ENCODE measurements around the gene NOX4.
"Not testable (repeated sequence)": the region's sequence is repeated elsewhere in the genome, so short reads cannot be mapped to it uniquely, and the experiment has no call there.

NOX4 gene

DNA sequence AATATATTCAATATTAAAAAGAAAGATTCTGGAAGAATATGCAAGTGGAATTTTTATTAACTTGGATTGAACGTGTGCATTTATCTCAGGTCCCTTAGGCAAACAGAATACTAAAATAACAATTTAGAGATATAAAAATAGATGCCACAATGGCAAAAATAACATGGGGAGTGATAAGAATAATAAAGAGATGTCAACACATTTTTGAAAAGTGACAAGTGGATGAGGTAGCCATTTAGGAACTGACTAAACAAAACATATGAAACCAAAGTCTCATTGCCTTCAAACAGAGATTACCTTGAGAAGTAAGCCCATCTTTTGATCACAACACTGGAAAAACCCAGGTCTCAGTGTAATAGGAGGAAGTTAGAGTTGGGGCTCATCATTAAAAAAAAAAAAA is 112.2 kb downstream of the NOX4 start:
- not testable (repeated sequence) for H3F3A ChIP-seq (ENCODE audit: control insufficient read depth, insufficient read depth); H3K79me2 ChIP-seq (ENCODE audit: control insufficient read depth, low read length); H3K27ac ChIP-seq (ENCODE audit: low read depth, low read length); H3K36me3 ChIP-seq (ENCODE audit: control insufficient read depth, low read length); H4K20me1 ChIP-seq (ENCODE audit: control insufficient read depth, insufficient read depth, low read depth, low read length); H3K4me3 ChIP-seq (ENCODE audit: low read length); H3K4me2 ChIP-seq (ENCODE audit: low read length); H3K4me1 ChIP-seq (ENCODE audit: control insufficient read depth, low read length); H3K27me3 ChIP-seq (ENCODE audit: control insufficient read depth, low read length); H3K9me2 ChIP-seq (replicated peaks; ENCODE audit: control insufficient read depth, low read length); H3K9me3 ChIP-seq (ENCODE audit: control insufficient read depth, insufficient read depth, low read length)

DNA sequence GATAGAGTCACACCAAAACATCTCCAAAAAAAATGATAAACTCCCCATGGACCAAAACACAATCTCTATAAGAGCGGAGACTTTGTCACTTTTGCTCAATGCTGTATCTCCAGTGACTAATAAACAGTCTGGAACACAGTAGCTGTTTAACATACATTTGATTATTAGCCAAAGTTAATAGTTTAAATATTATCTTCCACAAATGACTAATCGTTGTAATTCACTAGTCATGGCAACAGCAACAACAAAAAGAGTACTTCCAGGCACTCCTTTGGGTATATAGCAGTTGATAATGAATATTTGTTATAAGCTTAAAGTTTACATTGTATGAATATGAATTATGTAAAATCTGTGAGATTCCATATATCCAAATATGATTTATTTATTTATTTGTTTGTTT is 121.8 kb downstream of the NOX4 start:
- not testable (repeated sequence) for H3K79me2 ChIP-seq (ENCODE audit: control insufficient read depth, low read length); H3K4me2 ChIP-seq (ENCODE audit: low read length); H3K4me1 ChIP-seq (ENCODE audit: control insufficient read depth, low read length); H3K36me3 ChIP-seq (ENCODE audit: control insufficient read depth, low read length); H3K27ac ChIP-seq (ENCODE audit: low read depth, low read length); H3K4me3 ChIP-seq (ENCODE audit: low read length); H3K9me3 ChIP-seq (ENCODE audit: control insufficient read depth, insufficient read depth, low read length); H3K27me3 ChIP-seq (ENCODE audit: control insufficient read depth, low read length); H3K9me2 ChIP-seq (replicated peaks; ENCODE audit: control insufficient read depth, low read length); H3F3A ChIP-seq (ENCODE audit: control insufficient read depth, insufficient read depth); H4K20me1 ChIP-seq (ENCODE audit: control insufficient read depth, insufficient read depth, low read depth, low read length)

DNA sequence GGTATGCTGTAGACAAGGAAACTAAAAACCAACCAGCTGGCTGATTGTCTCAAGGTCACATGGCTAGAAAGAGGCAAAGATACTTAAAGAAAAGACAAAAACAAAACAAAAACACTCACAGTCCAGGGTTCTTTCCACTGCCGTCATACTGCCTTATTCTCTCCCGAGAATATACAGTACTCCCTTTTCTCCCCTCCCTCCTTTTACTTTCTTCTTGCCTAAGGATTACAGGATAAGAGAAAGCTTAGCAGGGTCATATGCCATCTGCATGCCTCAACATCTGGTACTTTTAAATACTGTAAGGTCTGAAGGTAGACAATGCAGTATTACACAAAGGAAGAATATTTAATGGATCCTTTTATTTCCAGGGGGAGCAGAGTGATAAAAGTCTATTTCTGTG is 126.3 kb downstream of the NOX4 start:
- H3K27me3 ChIP-seq (ENCODE audit: control insufficient read depth, low read length); H3K4me1 ChIP-seq (ENCODE audit: control insufficient read depth, low read length); H3K9me2 ChIP-seq (replicated peaks; ENCODE audit: control insufficient read depth, low read length); H3F3A ChIP-seq (ENCODE audit: control insufficient read depth, insufficient read depth); H3K4me2 ChIP-seq (ENCODE audit: low read length); H3K27ac ChIP-seq (ENCODE audit: low read depth, low read length); H3K79me2 ChIP-seq (ENCODE audit: control insufficient read depth, low read length); H4K20me1 ChIP-seq (ENCODE audit: control insufficient read depth, insufficient read depth, low read depth, low read length); H3K36me3 ChIP-seq (ENCODE audit: control insufficient read depth, low read length); H3K4me3 ChIP-seq (ENCODE audit: low read length); H3K9me3 ChIP-seq (ENCODE audit: control insufficient read depth, insufficient read depth, low read length): not testable (repeated sequence)

DNA sequence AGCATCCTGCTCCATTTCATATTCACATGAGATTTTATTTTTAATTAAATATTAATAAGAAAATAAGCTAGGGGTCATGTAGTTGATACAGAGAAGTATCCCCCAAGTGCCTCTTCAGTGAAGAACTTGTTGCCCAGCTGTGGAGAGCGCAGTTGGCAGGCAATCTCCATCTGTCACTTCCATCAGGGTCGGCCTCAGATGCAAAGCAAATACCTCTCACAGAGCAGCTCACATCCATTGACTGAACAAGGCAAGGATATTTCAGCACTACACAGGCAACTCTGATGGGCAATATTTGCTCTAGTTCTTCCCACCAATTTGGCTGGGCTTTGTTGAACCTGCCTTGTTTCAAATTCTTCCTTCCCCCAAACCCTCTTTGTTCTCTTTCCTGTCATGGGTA is 129.4 kb downstream of the NOX4 start:
- H3K27ac ChIP-seq (ENCODE audit: low read depth, low read length), result no peak overlapping the region
- no peaks in the 10 kb centered on the region for H3F3A ChIP-seq (ENCODE audit: control insufficient read depth, insufficient read depth)
- no peaks in the 10 kb centered on the region for H3K9me3 ChIP-seq (ENCODE audit: control insufficient read depth, insufficient read depth, low read length)
- no peak overlapping the region for H3K4me3 ChIP-seq (ENCODE audit: low read length)
- H4K20me1 ChIP-seq (ENCODE audit: control insufficient read depth, insufficient read depth, low read depth, low read length), result no peaks in the 10 kb centered on the region
- H3K27me3 ChIP-seq (ENCODE audit: control insufficient read depth, low read length), result no peaks in the 10 kb centered on the region
- TF ChIP-seq EZH2phosphoT487 (IDR thresholded peaks at IDR 0.05; ENCODE audit: borderline replicate concordance, low read length), result no peak
- TF ChIP-seq, protein P1, sequence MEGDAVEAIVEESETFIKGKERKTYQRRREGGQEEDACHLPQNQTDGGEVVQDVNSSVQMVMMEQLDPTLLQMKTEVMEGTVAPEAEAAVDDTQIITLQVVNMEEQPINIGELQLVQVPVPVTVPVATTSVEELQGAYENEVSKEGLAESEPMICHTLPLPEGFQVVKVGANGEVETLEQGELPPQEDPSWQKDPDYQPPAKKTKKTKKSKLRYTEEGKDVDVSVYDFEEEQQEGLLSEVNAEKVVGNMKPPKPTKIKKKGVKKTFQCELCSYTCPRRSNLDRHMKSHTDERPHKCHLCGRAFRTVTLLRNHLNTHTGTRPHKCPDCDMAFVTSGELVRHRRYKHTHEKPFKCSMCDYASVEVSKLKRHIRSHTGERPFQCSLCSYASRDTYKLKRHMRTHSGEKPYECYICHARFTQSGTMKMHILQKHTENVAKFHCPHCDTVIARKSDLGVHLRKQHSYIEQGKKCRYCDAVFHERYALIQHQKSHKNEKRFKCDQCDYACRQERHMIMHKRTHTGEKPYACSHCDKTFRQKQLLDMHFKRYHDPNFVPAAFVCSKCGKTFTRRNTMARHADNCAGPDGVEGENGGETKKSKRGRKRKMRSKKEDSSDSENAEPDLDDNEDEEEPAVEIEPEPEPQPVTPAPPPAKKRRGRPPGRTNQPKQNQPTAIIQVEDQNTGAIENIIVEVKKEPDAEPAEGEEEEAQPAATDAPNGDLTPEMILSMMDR (IDR thresholded peaks at IDR 0.05; ENCODE audit: low read depth, low read length, poor library complexity, severe bottlenecking), result no peak
- no peaks in the 10 kb centered on the region for H3K36me3 ChIP-seq (ENCODE audit: control insufficient read depth, low read length)
- H3K79me2 ChIP-seq (ENCODE audit: control insufficient read depth, low read length), result no peaks in the 10 kb centered on the region
- no peaks in the 10 kb centered on the region for H3K4me1 ChIP-seq (ENCODE audit: control insufficient read depth, low read length)
- H3K4me2 ChIP-seq (ENCODE audit: low read length), result no peak overlapping the region
- H3K9me2 ChIP-seq (replicated peaks; ENCODE audit: control insufficient read depth, low read length), result no peaks in the 10 kb centered on the region

DNA sequence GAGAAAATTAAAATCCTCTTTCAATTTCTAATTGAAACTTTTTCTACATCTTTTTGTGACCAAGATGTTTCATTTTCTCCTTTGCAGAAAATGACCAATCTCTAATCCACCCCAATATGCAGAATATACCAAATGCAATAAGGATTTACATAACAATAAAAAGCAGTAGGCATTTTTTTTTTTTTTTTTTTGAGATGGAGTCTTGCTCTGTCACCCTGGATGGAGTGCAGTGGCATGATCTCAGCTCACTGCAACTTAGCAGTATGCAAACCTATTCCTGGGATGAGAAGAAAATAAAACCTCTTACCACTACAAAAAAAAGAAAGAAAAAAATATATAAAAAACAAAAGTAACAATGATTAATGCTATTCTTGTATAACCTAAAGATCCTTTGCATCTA is 132.0 kb downstream of the NOX4 start:
- not testable (repeated sequence) for H3K4me3 ChIP-seq (ENCODE audit: low read length); H3K27ac ChIP-seq (ENCODE audit: low read depth, low read length); H3F3A ChIP-seq (ENCODE audit: control insufficient read depth, insufficient read depth); H3K9me2 ChIP-seq (replicated peaks; ENCODE audit: control insufficient read depth, low read length); H3K79me2 ChIP-seq (ENCODE audit: control insufficient read depth, low read length); H3K9me3 ChIP-seq (ENCODE audit: control insufficient read depth, insufficient read depth, low read length); H3K36me3 ChIP-seq (ENCODE audit: control insufficient read depth, low read length); H3K27me3 ChIP-seq (ENCODE audit: control insufficient read depth, low read length); H3K4me1 ChIP-seq (ENCODE audit: control insufficient read depth, low read length); H3K4me2 ChIP-seq (ENCODE audit: low read length); H4K20me1 ChIP-seq (ENCODE audit: control insufficient read depth, insufficient read depth, low read depth, low read length)

Data from DOHH2 (cell line).